Heart left ventricle (tissue), 13 donors: ENCODE results near the gene TFIP11.

ENCODE experiments used
- POLR2A ChIP-seq, 2 donors: fragments of 450-650 bp; IDR thresholded peaks; one replicate each; pipeline ENCODE4 v1.6.1; 2017; ENCODE audit warnings: antibody characterized with exemption in 2 of 2, mild to moderate bottlenecking in 2 of 2, moderate library complexity in 2 of 2
- TF ChIP-seq, protein P1 (sequence below), 12 donors: fragments of 200-600 bp; sonication (generic) in 4 of 12; IDR thresholded peaks; one replicate each; pipeline versions ENCODE4 v1.5.0 to v1.8.0; 2018 to 2022; ENCODE audit warnings: antibody characterized with exemption in 12 of 12, mild to moderate bottlenecking in 5 of 12
- donor health status: ischemic (EF 13 %, LVEDD 7.1; RV severe dilation, severe dysfunction).
- donor health status: DM: no; HTN: yes; CAD: no.
- donor health status: DM: no; HTN: no; CAD: no.
- donor health status: ischemic (EF 25% LVEDD 6.9; RV normal size, moderate dysfunction).
- donor health status: ischemic (EF 25% LVEDD 5.7; RV mildly dilated, moderate dysfunction).
- donor health status: ischemic (EF 35%, LVEDD 5.7; RV mildly dilated, moderate dysfunction).
- donor health status: nonischemic (EF 11% LVEDD 7.7; RV severe dilation, severe dysfunction).
- donor health status: DM: yes; HTN: yes; CAD: no.
- donor health status: PGD.
- donor health status: ischemic (EF 29% LVEDD 5.4; RV normal size, mild dysfunction).
- donor health status: nonischemic (EF 23%, LVEDD 6.1; RV moderate dilation, normal function).

- TF ChIP-seq, protein P1, sequence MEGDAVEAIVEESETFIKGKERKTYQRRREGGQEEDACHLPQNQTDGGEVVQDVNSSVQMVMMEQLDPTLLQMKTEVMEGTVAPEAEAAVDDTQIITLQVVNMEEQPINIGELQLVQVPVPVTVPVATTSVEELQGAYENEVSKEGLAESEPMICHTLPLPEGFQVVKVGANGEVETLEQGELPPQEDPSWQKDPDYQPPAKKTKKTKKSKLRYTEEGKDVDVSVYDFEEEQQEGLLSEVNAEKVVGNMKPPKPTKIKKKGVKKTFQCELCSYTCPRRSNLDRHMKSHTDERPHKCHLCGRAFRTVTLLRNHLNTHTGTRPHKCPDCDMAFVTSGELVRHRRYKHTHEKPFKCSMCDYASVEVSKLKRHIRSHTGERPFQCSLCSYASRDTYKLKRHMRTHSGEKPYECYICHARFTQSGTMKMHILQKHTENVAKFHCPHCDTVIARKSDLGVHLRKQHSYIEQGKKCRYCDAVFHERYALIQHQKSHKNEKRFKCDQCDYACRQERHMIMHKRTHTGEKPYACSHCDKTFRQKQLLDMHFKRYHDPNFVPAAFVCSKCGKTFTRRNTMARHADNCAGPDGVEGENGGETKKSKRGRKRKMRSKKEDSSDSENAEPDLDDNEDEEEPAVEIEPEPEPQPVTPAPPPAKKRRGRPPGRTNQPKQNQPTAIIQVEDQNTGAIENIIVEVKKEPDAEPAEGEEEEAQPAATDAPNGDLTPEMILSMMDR (IDR thresholded peaks at IDR 0.05): no peak
- TF ChIP-seq POLR2A (IDR thresholded peaks at IDR 0.05): no peak
Observed at GRCh38 chr22:26554956-26555355, 42.7 kb upstream of the TFIP11 start.
